Measurements from ENCODE around the gene TM4SF1. TPM values are rescaled to one million over a fixed set of nuclear protein-coding genes. Genes with fewer than 3 reads are reported as not detected.

TM4SF1 gene, protein sequence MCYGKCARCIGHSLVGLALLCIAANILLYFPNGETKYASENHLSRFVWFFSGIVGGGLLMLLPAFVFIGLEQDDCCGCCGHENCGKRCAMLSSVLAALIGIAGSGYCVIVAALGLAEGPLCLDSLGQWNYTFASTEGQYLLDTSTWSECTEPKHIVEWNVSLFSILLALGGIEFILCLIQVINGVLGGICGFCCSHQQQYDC
- polyA plus RNA-seq = 0.81 and 2.2 TPM in 2 replicates
- polyA minus RNA-seq = 0.97 and 1.4 TPM in 2 replicates

DNA sequence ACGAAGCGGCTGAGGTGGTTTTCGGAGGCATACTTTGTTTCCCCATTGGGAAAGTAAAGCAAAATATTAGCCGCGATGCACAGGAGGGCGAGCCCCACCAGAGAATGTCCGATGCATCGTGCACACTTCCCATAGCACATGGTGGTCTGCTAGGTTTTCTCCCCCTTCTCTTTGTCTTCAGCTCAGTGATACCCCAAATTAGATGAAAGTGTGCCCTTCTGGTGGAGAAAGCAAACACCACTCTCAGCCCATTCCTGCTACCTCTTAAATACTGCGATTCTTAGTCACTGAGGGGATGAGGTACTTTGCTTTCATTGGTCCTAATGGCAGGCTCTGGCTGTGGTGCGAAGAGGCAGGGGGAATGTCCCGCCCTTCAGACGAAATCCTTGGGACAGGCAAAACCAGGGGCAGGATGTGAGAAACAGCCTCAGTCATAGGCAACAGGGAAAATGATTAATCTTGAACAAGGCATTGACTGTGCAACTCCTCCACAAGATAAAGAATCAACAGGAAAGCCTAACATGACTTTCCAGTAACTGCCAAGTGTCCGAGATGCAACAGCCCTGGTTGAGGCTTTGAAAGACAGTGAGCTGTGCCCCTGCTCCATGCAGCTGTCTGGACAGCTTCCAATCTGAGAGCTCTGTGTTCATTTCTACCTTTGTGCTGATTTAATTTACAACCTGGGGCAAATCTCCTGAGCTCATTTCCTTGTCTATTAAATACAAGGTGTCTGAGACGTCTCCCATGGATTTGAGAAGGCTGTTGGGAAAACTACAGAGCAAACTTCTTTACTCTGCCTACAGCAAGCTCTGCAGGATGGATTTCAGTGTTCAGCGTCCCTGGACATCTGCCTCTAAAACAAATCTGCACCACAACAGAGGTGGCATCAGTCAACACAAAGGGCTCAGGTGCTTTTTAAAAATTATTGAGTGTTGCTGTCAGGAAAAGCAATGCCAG is at the start of gene TM4SF1:
Gene TM4SF1, minus strand, starts transcription at position 242 of the 957 bp plus-strand sequence. Its CDS starts 102 bp downstream, at position 140.
- H3K27me3 ChIP-seq (ENCODE audit: insufficient read depth, low read depth, low read length) = no peaks in the 10 kb centered on the region
- no peaks in the 10 kb centered on the region for H3K36me3 ChIP-seq (ENCODE audit: insufficient read depth, low read length)
- no peak within 1 kb of the TSS for H2AFZ ChIP-seq (ENCODE audit: low read depth, low read length)
- TF ChIP-seq EP300 (conservative IDR thresholded peaks at IDR 0.05; ENCODE audit: poor library complexity, severe bottlenecking) (no peak), REST (IDR thresholded peaks at IDR 0.05; ENCODE audit: borderline replicate concordance) (no peak), POLR2AphosphoS5 (IDR thresholded peaks at IDR 0.05) (no peak), TAF1 (IDR thresholded peaks at IDR 0.05; ENCODE audit: low read depth) (no peak)
- TF ChIP-seq, protein P1, sequence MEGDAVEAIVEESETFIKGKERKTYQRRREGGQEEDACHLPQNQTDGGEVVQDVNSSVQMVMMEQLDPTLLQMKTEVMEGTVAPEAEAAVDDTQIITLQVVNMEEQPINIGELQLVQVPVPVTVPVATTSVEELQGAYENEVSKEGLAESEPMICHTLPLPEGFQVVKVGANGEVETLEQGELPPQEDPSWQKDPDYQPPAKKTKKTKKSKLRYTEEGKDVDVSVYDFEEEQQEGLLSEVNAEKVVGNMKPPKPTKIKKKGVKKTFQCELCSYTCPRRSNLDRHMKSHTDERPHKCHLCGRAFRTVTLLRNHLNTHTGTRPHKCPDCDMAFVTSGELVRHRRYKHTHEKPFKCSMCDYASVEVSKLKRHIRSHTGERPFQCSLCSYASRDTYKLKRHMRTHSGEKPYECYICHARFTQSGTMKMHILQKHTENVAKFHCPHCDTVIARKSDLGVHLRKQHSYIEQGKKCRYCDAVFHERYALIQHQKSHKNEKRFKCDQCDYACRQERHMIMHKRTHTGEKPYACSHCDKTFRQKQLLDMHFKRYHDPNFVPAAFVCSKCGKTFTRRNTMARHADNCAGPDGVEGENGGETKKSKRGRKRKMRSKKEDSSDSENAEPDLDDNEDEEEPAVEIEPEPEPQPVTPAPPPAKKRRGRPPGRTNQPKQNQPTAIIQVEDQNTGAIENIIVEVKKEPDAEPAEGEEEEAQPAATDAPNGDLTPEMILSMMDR (IDR thresholded peaks at IDR 0.05; ENCODE audit: poor library complexity, severe bottlenecking) = no peak
- H3K79me2 ChIP-seq (replicated peaks; ENCODE audit: insufficient read depth, low read length) = no peaks in the 10 kb centered on the region
- no peak within 1 kb of the TSS for H3K4me2 ChIP-seq (ENCODE audit: low read length)
- no peaks in the 10 kb centered on the region for H4K20me1 ChIP-seq (ENCODE audit: insufficient read depth)
- H3K9ac ChIP-seq (ENCODE audit: low read length) = no peak within 1 kb of the TSS
- no peaks in the 10 kb centered on the region for H3F3A ChIP-seq (ENCODE audit: insufficient read depth, low read length, poor library complexity, severe bottlenecking)
- no peaks in the 10 kb centered on the region for H3K9me3 ChIP-seq (ENCODE audit: low read length)
- H3K27ac ChIP-seq (ENCODE audit: low read length) = no peak within 1 kb of the TSS
- no peaks in the 10 kb centered on the region for H3K9me2 ChIP-seq (ENCODE audit: insufficient read depth, low read length)
- H3K4me3 ChIP-seq (ENCODE audit: low read length) = no peak within 1 kb of the TSS

DNA sequence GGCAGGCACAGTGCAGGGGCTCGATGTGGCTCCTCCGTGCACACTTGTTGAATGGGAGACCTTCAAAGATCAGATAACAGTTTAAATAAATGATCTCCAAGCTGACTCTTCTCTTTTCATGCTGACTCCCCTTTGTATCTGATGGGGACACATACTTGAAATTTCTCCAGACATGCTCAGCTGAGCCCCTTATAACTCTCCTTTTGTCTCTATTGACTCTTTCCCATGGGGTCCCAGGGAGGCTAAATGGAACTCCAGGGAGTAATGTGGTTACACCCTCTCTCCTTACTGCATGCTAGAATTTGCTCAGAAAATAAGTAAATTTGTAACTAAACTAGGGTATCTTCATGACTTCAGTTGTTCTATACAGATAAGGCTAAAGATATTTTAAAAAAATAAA is 48.9 kb upstream of the TM4SF1 start:
- no peaks in the 10 kb centered on the region for H4K20me1 ChIP-seq (ENCODE audit: insufficient read depth)
- no peak overlapping the region for H3K27ac ChIP-seq (ENCODE audit: low read length)
- no peaks in the 10 kb centered on the region for H3K36me3 ChIP-seq (ENCODE audit: insufficient read depth, low read length)

More for the DNA sequence above, 48.9 kb upstream of the TM4SF1 start:
- H3K9ac ChIP-seq (ENCODE audit: low read length) = no peak overlapping the region
- no peak overlapping the region for H3K4me3 ChIP-seq (ENCODE audit: low read length)
- no peaks in the 10 kb centered on the region for H3F3A ChIP-seq (ENCODE audit: insufficient read depth, low read length, poor library complexity, severe bottlenecking)
- H3K9me2 ChIP-seq (ENCODE audit: insufficient read depth, low read length) = no peaks in the 10 kb centered on the region
- H3K79me2 ChIP-seq (replicated peaks; ENCODE audit: insufficient read depth, low read length) = no peaks in the 10 kb centered on the region
- no peak overlapping the region for H2AFZ ChIP-seq (ENCODE audit: low read depth, low read length)
- no peaks in the 10 kb centered on the region for H3K27me3 ChIP-seq (ENCODE audit: insufficient read depth, low read depth, low read length)
- H3K4me2 ChIP-seq (ENCODE audit: low read length) = no peak overlapping the region
- H3K9me3 ChIP-seq (ENCODE audit: low read length) = no peaks in the 10 kb centered on the region
- no peak for TF ChIP-seq EZH2 (IDR thresholded peaks at IDR 0.05; ENCODE audit: borderline replicate concordance, insufficient read depth, low read length, poor library complexity, severe bottlenecking)
- TF ChIP-seq TAF1 (IDR thresholded peaks at IDR 0.05; ENCODE audit: low read depth) = no peak
- TF ChIP-seq, protein P1 (IDR thresholded peaks at IDR 0.05; ENCODE audit: poor library complexity, severe bottlenecking) = no peak
- no peak for TF ChIP-seq RAD21 (conservative IDR thresholded peaks at IDR 0.05)
- no peak for TF ChIP-seq POLR2AphosphoS5 (IDR thresholded peaks at IDR 0.05)
- TF ChIP-seq SMC3 (conservative IDR thresholded peaks at IDR 0.05; ENCODE audit: poor library complexity) = no peak
- TF ChIP-seq REST (IDR thresholded peaks at IDR 0.05; ENCODE audit: borderline replicate concordance) = no peak
- TF ChIP-seq MXI1 (conservative IDR thresholded peaks at IDR 0.05; ENCODE audit: poor library complexity, severe bottlenecking) = no peak
- no peak for TF ChIP-seq EP300 (conservative IDR thresholded peaks at IDR 0.05; ENCODE audit: poor library complexity, severe bottlenecking)

Measured in neural cell (in vitro differentiated cells).